ENCODE data around the gene PLEKHM2. TPM values are rescaled to one million over a fixed set of nuclear protein-coding genes. Genes with fewer than 3 reads are reported as not detected.
A peak's percentile ranks its signal among the peaks of the same experiment; 100 is the strongest.

Gene PLEKHM2
- total and polyA plus RNA-seq, 2 of the 4 experiments (the other 2 are of a cell fraction) = 24.7 to 48.0 TPM

DNA sequence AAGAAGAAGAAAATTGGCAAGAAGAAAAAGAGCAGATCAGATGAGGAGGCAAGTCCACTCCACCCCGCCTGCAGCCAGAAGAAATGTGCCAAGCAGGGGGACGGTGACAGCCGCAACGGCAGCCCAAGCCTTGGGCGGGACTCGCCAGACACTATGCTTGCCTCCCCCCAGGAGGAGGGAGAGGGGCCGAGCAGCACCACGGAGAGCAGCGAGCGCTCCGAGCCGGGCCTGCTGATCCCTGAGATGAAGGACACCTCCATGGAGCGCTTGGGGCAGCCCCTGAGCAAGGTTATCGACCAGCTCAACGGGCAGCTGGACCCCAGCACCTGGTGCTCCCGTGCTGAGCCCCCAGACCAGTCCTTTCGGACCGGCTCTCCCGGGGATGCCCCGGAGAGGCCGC, 42.9 kb downstream of the PLEKHM2 start:
- no peak overlapping the region for H4K91ac ChIP-seq (ENCODE audit: insufficient read depth, low read depth, low read length)
- H3K9me3 ChIP-seq (ENCODE audit: control insufficient read depth, insufficient read depth, low read length) = no peaks in the 10 kb centered on the region
- H3K4me2 ChIP-seq (ENCODE audit: low read depth, low read length) = no peak overlapping the region
- H3K14ac ChIP-seq (replicated peaks; ENCODE audit: low read depth, low read length) = no peak overlapping the region
- H3K4me1 ChIP-seq (ENCODE audit: control insufficient read depth, insufficient read depth, low read length) = no peaks in the 10 kb centered on the region
- 100% methylated on average over 2 of the region's 21 CpGs; no CpG with 5 or more reads in 1 of the 2 experiments for WGBS, 2 experiments (ENCODE audit: extremely low coverage in 2 of 2, insufficient read length in 1 of 2)
- no peaks in the 10 kb centered on the region for H3K9me1 ChIP-seq (ENCODE audit: insufficient read depth, low read length)
- H4K8ac ChIP-seq (ENCODE audit: low read depth in 2 of 2, low read length in 2 of 2) = no peak overlapping the region
- no peak for ATAC-seq (ENCODE audit: low read depth)
- ChIA-PET CTCF (no interaction called here), POLR2A (ENCODE audit: unreplicated experiment) (no interaction called here)
- H2AFZ ChIP-seq (replicated peaks; ENCODE audit: low read length, poor library complexity) = no peak overlapping the region
- no peak overlapping the region for H3K18ac ChIP-seq (ENCODE audit: low read depth, low read length)
- H4K20me1 ChIP-seq (ENCODE audit: insufficient read depth, low read length) = no peaks in the 10 kb centered on the region
- H3K23ac ChIP-seq (ENCODE audit: low read depth, low read length) = no peak overlapping the region
- H3K36me3 ChIP-seq (ENCODE audit: control insufficient read depth, insufficient read depth, low read length) = peaks cover 78% of the 10 kb centered on the region
- no peak overlapping the region for H3K56ac ChIP-seq (ENCODE audit: extremely low read depth, insufficient read depth, low read length)
- no peaks in the 10 kb centered on the region for H3K27me3 ChIP-seq (ENCODE audit: control insufficient read depth, insufficient read depth, low read length)
- H4K5ac ChIP-seq (ENCODE audit: low read depth, low read length) = no peak overlapping the region
- H2BK20ac ChIP-seq (ENCODE audit: low read depth, low read length) = no peak overlapping the region
- H2AK9ac ChIP-seq (replicated peaks; ENCODE audit: low read depth, low read length, poor library complexity) = peak overlapping the region; percentile 70
- no TSS peak for BruUV-seq (replicated peaks)
- no peak overlapping the region for H3K9ac ChIP-seq (ENCODE audit: low read depth, low read length)
- H3K4ac ChIP-seq (ENCODE audit: low read depth, low read length) = no peak overlapping the region
- no peak overlapping the region for H2BK5ac ChIP-seq (ENCODE audit: low read depth, low read length, poor library complexity, severe bottlenecking)
- TF ChIP-seq MAZ (IDR thresholded peaks at IDR 0.05; ENCODE audit: borderline replicate concordance, low read depth, low read length) (no peak), RCOR1 (IDR thresholded peaks at IDR 0.05; ENCODE audit: insufficient replicate concordance, low read length) (no peak), POLR2A (IDR thresholded peaks at IDR 0.05; ENCODE audit: low read depth, low read length) (no peak), RFX5 (IDR thresholded peaks at IDR 0.05; ENCODE audit: low read depth, low read length) (no peak), RAD21 (IDR thresholded peaks at IDR 0.05; ENCODE audit: low read length) (no peak), CHD1 (IDR thresholded peaks at IDR 0.05; ENCODE audit: low read depth, low read length) (no peak)
- TF ChIP-seq, protein P1, sequence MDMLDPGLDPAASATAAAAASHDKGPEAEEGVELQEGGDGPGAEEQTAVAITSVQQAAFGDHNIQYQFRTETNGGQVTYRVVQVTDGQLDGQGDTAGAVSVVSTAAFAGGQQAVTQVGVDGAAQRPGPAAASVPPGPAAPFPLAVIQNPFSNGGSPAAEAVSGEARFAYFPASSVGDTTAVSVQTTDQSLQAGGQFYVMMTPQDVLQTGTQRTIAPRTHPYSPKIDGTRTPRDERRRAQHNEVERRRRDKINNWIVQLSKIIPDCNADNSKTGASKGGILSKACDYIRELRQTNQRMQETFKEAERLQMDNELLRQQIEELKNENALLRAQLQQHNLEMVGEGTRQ (IDR thresholded peaks at IDR 0.05; ENCODE audit: low read depth, low read length) = no peak
- no peak overlapping the region for H2AK5ac ChIP-seq (ENCODE audit: low read depth, low read length)
- H3K27ac ChIP-seq (ENCODE audit: insufficient read depth, low read length) = no peak overlapping the region
- no peak overlapping the region for H2BK120ac ChIP-seq (ENCODE audit: low read depth, low read length)
- no peak overlapping the region for H3K4me3 ChIP-seq (ENCODE audit: insufficient read depth, low read depth, low read length)
- DNase-seq = no peak
- H3K79me1 ChIP-seq (ENCODE audit: low read depth in 1 of 2, low read length in 2 of 2) = peaks cover 3% of the 10 kb centered on the region in 2 experiments; a peak in 2 of 4 replicates
- dilution Hi-C loops (cut with HindIII; ENCODE audit: low sequenced_read_pairs, unreplicated experiment) = no loop called here
- intact Hi-C loops (cut with micrococcal nuclease) = no loop called here
- in situ Hi-C loops (cut with MboI; ENCODE audit: low sequenced_read_pairs) = no loop called here
- H2BK15ac ChIP-seq (ENCODE audit: low read depth, low read length) = no peak overlapping the region

Data from IMR-90 (cell line).